AG09319 (cell line): ENCODE measurements around the gene CMTR1.

Experiments
- DNase-seq: peaks from one replicate; pipeline ENCODE4 v3.0.0-alpha.2; 2010; ENCODE audit warnings: low read depth; ENCODE audit errors: extremely low read depth
- TF ChIP-seq, protein P1 (sequence below): IDR thresholded peaks from 2 replicates; pipeline ENCODE4 v1.5.1; 2011; ENCODE audit warnings: low read depth, mild to moderate bottlenecking, inconsistent platforms, low read length, moderate library complexity

The CMTR1 gene

DNA sequence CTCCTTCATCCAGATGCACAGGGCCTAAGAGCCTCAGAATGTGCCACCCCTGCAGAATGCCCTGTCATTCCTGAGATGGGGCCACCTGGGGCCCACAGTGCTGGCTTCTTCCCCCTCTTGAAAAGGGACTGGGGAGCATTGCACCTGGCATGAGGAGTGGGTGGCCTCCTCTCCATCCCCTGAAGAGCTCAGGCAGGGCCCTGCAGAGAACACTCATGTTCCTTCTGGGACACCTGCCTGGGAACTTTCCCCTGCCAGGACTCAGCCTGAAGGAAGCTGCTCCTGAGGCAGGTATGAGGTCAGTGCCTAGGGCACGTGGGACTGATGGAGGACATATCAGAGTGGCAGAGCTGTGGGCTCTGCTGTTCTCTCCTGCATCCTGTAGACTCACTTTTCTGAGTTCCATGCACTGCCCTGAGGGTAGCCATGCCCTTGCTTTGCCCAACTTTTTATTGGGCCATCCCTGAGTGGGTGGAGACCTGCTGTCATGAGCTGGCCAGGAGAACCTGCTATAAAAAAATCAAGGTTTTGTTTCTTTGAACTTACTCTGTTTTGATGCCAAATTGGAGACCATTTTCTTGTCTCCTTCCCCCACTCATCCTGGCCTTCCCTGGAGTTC is 47.2 kb downstream of the CMTR1 start:
- DNase-seq, result no peak
- TF ChIP-seq, protein P1, sequence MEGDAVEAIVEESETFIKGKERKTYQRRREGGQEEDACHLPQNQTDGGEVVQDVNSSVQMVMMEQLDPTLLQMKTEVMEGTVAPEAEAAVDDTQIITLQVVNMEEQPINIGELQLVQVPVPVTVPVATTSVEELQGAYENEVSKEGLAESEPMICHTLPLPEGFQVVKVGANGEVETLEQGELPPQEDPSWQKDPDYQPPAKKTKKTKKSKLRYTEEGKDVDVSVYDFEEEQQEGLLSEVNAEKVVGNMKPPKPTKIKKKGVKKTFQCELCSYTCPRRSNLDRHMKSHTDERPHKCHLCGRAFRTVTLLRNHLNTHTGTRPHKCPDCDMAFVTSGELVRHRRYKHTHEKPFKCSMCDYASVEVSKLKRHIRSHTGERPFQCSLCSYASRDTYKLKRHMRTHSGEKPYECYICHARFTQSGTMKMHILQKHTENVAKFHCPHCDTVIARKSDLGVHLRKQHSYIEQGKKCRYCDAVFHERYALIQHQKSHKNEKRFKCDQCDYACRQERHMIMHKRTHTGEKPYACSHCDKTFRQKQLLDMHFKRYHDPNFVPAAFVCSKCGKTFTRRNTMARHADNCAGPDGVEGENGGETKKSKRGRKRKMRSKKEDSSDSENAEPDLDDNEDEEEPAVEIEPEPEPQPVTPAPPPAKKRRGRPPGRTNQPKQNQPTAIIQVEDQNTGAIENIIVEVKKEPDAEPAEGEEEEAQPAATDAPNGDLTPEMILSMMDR, result no peak

DNA sequence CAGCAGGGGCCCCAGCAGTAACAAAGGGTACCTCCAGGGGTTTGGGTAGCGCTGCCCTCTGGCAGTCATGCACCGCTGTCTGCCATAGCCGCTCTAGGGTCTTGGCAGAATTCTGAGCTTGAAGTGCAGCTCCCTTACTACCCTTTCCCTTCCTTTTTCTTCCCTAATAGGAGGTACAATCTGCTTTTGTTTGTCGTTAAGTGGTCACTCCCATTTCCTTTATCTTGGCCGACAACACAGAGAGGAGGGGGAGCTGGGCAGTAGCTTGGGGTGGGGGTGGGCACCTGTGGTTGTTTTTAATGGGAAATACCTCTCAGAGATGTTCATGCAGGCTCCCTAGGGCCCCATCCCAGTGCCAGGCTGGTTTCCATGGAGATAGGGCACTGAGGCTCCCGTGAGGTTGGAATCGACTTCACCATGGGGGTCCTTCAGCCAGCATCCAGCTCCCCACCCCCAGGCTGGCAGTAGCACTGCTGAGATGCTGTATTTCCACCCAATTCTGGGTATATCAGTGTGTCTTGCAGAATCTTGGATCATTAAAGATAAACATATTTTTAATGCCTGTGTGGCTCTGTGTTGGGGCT is 48.0 kb downstream of the CMTR1 start:
- TF ChIP-seq, protein P1, result no peak
- DNase-seq, result no peak

DNA sequence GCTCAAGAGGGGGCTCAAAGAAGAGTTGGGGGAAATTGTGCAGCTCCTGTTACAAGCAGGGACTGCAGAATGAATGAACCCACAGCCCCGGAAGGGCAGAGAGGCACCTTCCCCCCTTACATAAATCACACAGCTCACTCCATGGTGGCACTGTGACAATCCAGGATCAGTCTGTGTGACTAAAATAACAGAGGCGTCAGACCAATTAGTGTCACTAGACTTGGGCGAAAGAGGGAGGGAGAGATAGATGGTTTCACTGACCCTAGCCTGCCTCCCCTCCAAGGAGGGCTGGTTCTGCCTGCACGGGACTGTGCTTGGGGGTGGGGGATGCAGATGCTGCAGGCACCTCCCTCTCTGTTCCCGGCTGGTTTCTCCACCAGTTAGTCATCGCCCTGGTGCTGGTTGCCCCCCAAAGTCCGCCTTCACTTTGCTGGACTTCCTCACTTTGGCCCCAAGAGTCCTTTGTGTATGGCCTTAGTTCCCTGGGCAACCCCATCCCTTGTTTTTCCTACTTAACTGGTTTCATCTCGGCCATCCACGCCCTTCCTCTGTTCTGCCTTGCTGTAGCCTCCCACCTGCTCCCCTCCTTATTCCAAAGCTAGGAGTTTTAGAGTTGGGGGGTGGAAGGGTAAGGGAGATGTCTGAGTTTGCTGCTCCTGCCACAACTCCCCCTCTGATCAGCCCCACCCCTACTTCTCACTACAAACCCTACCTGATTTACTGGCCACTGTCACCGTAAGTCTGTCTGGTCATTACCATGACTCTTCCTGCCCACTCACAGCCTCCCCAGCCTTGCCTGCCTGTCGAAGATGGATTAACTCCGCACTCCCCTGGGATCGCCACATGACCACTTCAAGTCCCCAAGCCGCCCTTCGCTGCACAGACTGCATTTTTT is 48.9 kb downstream of the CMTR1 start:
- no peak for DNase-seq
- TF ChIP-seq, protein P1, result no peak

DNA sequence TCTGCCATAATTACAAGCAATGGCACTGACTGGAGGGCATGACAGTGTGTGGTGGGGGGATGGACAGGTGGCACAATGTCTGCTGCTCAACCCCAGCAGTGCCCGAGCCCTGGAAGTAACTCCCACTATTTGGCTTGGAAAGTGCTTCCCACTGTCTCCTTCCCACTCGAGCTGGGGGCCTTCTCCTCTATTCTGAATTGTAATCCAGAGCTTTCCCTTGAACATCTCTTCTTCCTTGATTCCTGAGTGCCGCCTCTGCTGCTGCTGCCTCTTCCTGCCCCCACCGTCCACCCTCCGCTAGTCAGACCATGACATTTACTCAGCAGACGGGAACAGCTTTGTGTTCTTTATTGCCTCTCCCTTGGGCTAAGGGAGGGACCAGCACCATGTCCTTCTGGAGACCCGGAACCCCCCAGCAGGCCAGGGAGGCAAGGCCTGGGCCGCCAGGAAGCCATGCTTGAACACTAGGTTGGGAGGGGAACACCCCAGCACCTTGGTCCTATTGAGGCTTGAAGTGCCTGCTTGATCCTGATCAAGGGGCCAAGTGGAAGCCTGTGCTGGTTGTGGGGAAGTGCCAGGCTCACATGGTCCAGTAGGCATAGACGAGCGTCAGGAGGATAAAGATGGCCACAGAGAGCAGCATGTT is 49.7 kb downstream of the CMTR1 start:
- TF ChIP-seq, protein P1, result no peak
- DNase-seq, result no peak

DNA sequence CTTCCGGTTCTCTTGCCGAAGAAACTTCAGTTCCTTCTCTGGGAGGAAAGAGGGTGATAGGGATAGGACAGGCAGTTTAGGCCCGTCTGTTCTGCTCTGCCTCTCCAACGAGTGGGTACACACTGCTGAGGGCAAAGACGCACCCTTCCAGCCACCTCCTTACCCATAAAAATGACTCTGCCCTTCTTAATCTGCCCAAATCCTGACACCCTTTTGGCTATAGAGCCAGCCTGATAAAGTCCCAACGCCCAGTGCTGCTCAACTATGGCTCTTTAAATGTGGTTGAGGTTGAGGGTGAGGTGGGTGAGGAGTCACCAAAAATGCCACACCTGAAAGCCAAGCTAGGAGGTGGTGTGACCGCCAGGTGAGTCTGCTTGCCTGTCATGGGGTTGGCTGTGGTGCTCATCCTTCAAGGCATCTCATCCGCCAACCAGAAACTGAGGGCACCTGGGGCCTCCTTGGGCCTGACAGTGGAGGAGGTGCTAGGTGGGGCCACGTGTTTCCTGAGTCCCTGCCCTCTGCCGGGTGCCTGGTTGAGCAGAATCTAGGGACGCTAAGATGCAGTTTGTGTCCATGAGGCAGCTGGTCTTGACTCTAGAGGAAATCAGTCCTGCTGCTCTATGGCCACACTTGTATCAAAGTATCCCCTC is 50.4 kb downstream of the CMTR1 start:
- TF ChIP-seq, protein P1, result no peak
- no peak for DNase-seq

DNA sequence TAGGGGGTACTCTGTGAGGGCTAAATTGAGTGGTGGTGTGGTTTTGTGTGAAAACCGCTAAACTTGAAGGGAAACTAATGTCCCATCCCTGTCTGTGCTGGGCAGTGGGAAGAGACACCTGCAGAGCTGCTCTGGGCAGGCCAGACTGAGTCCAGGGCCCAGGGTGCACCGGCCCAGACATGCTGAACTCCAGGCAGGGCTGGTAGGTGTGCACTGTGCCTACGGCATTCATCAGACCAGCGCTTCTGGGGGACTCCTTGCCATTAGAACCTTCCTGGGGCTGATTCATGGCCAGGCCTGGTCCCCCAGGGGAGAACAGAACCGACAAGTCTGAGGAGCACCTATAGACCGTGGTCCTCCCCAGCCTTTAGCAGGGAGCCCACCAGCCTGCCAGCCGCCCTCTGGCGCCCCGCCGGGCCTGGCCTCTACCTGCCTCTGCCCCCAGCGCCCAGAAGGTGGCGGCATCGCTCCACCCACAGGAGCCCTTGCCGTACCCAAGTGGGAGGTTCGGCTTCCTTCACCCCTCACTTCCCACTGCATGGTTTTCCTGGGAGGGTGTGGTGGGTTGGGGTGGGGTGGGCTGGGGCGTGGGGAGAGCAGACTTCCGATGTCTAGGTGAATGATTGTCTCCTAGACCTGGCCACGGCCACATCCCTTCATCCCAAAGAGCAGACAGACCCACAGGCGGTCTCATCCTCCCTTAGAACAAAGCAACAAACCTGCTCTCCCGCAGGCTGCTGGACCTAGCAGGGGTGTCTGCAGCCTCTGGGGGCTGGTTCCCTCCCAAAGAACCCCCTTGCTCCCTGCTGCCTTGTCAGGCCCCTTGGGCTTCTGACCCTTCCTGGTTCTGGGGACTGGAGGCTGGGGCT is 51.1 kb downstream of the CMTR1 start:
- no peak for DNase-seq
- TF ChIP-seq, protein P1, result peak; percentile 68
